Stimulated activated CD4-positive, alpha-beta T cell treated with anti-CD3 and anti-CD28 coated beads, Interleukin-1b, Interleukin-23, amount 100 ng/mL, for 1 hour (primary cell): ENCODE results near the gene PPP4R3B.

Experiments used
- DNase-seq, 2 donors: peaks; one replicate each; pipeline ENCODE4 v3.0.0-alpha.2; 2020; ENCODE audit warnings: low read depth in 2 of 2

PPP4R3B gene

GRCh38 chr2:55518841-55519165 is 98.6 kb downstream of the PPP4R3B start:
- DNase-seq: no peak

GRCh38 chr2:55511508-55512124 is 105.8 kb downstream of the PPP4R3B start:
- no peak for DNase-seq

- no peak for DNase-seq
Measured at GRCh38 chr2:55502590-55503141, 114.8 kb downstream of the PPP4R3B start.

GRCh38 chr2:55500025-55500424 is 117.4 kb downstream of the PPP4R3B start:
- DNase-seq: no peak

GRCh38 chr2:55498582-55498981 is 118.8 kb downstream of the PPP4R3B start:
- no peak for DNase-seq
